Muscle of arm (tissue), 12 donors: ENCODE data around the gene ATG9A. TPM values are rescaled to one million over a fixed set of nuclear protein-coding genes. Genes with fewer than 3 reads are reported as not detected.
"Not testable (repeated sequence)": the region's sequence is repeated elsewhere in the genome, so short reads cannot be mapped to it uniquely, and the experiment has no call there.

ENCODE experiments used
- DNase-seq: peaks from one replicate; pipeline ENCODE4 v3.0.0-alpha.2; 2013
- polyA plus RNA-seq, 12 donors: library from polyadenylated mRNA; unstranded; fragments of 120-200 nt; gene quantifications; one replicate each; pipeline ENCODE4 v1.2.1, GENCODE V29; 2013; ENCODE audit not compliant: insufficient read length in 12 of 12

The ATG9A gene
- polyA plus RNA-seq, 12 donors = 26.7 to 49.9 (median 31.6) TPM; not detected in 1

GRCh38 chr2:219207884-219208740 lies 21.3 kb downstream of the ATG9A start:
- DNase-seq = no peak

GRCh38 chr2:219207134-219207883 lies 22.1 kb downstream of the ATG9A start:
- DNase-seq = no peak

GRCh38 chr2:219206328-219207133 lies 22.9 kb downstream of the ATG9A start, which contains the start of gene ZFAND2B:
TSS of gene ZFAND2B (plus strand) at chr2:219206782. CDS start at chr2:219206988, 206 bp downstream.
- peak; percentile 95 for DNase-seq

GRCh38 chr2:219205981-219206327 lies 23.5 kb downstream of the ATG9A start:
- no peak for DNase-seq

- no peak for DNase-seq
Observed at GRCh38 chr2:219205165-219205538, 24.3 kb downstream of the ATG9A start.

GRCh38 chr2:219204425-219205164 lies 24.8 kb downstream of the ATG9A start:
- no peak for DNase-seq

GRCh38 chr2:219201331-219201730 lies 28.1 kb downstream of the ATG9A start:
- DNase-seq = not testable (repeated sequence)

GRCh38 chr2:219200502-219201326 lies 28.7 kb downstream of the ATG9A start:
- DNase-seq = not testable (repeated sequence)

- no peak for DNase-seq
Observed at GRCh38 chr2:219199470-219200211, 29.8 kb downstream of the ATG9A start.

- DNase-seq = no peak
Observed at GRCh38 chr2:219198974-219199373, 30.5 kb downstream of the ATG9A start.

- no peak for DNase-seq
Observed at GRCh38 chr2:219197388-219197787, 32.0 kb downstream of the ATG9A start.

GRCh38 chr2:219186754-219187456 lies 42.5 kb downstream of the ATG9A start:
- DNase-seq = no peak

- DNase-seq = no peak
Observed at GRCh38 chr2:219184121-219184520, 45.3 kb downstream of the ATG9A start.

GRCh38 chr2:219183151-219183772 lies 46.2 kb downstream of the ATG9A start:
- no peak for DNase-seq

- no peak for DNase-seq
Observed at GRCh38 chr2:219182331-219183150, 46.9 kb downstream of the ATG9A start.

- no peak for DNase-seq
Observed at GRCh38 chr2:219181531-219181930, 47.9 kb downstream of the ATG9A start.

- DNase-seq = no peak
Observed at GRCh38 chr2:219180961-219181360, 48.5 kb downstream of the ATG9A start.
